ENCODE data around the gene NKIRAS2.

NKIRAS2 gene

GRCh38 chr17:42059815-42060214, 39.9 kb downstream of the NKIRAS2 start:
- no peak for DNase-seq (ENCODE audit: low read depth)
- TF ChIP-seq, protein P1, sequence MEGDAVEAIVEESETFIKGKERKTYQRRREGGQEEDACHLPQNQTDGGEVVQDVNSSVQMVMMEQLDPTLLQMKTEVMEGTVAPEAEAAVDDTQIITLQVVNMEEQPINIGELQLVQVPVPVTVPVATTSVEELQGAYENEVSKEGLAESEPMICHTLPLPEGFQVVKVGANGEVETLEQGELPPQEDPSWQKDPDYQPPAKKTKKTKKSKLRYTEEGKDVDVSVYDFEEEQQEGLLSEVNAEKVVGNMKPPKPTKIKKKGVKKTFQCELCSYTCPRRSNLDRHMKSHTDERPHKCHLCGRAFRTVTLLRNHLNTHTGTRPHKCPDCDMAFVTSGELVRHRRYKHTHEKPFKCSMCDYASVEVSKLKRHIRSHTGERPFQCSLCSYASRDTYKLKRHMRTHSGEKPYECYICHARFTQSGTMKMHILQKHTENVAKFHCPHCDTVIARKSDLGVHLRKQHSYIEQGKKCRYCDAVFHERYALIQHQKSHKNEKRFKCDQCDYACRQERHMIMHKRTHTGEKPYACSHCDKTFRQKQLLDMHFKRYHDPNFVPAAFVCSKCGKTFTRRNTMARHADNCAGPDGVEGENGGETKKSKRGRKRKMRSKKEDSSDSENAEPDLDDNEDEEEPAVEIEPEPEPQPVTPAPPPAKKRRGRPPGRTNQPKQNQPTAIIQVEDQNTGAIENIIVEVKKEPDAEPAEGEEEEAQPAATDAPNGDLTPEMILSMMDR (IDR thresholded peaks at IDR 0.05; ENCODE audit: control insufficient read depth, insufficient read depth, low read depth, low read length, missing control alignments) = no peak

DNA sequence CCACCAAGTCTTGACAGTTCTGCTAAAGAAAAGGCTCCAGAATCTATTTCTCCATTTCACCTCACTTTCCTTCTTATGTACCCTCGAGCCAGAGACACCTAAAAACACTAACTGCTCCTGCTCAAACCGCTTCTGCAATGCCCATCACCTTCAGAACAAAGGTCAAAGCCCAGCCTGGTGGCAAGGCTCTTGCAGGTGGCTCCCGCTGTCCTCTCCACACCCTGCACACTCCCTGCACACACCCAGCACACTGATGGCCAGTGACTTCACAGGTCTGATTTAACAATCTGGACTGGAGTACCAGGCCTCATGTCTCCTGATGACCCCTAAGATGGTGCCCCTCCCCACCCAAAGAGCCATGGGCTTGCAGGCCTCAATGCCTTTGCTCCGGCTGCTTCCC, 40.3 kb downstream of the NKIRAS2 start:
- DNase-seq (ENCODE audit: low read depth) = no peak
- no peak overlapping the region for H3K4me3 ChIP-seq (ENCODE audit: control insufficient read depth, low read depth, low read length)
- TF ChIP-seq, protein P1 (IDR thresholded peaks at IDR 0.05; ENCODE audit: control insufficient read depth, insufficient read depth, low read depth, low read length, missing control alignments) = no peak

More at GRCh38 chr17:42059815-42060214, 39.9 kb downstream of the NKIRAS2 start:
- no peak overlapping the region for H3K4me3 ChIP-seq (ENCODE audit: control insufficient read depth, low read depth, low read length)

DNA sequence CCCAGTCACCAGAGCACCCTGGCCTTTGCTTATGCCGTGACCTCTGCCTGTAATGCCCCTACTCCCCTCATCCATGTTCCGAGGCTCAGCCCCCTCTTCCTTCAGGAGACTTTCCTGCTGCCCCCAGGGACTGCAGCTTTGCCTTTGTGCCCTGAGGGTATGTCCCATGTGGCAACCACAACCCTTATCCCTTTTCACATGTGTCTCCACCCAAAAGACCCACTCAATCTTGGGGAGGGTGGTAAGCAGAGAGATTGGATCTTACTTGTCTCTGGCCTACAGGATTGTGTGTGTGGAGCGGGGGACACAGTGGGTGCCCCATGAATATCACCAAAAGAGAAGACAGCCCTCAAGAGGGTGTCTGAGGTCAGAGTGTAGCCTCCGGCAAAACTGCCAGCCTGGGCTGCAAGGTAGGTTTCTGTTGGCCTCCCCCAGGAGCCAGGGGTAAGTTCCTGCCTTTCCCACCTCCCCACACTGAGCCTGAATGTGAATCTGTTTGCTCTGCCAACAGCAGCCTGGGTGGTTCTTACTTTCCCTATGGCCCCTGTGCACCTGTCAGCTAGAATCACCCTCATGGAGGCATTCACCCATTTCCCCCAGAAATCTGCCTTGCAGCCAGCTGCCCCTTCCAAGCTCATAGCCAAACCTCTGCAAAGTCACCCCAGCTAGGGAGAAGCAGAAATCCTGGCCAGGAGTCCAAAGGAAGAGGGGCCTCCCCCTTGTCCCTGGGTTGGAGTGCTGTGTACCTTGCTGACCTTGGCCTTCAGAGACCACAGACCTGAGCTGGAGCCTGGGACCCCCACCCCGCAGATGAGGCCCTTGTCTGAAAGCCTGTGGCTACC, 42.0 kb downstream of the NKIRAS2 start:
- TF ChIP-seq, protein P1 (IDR thresholded peaks at IDR 0.05; ENCODE audit: control insufficient read depth, insufficient read depth, low read depth, low read length, missing control alignments) = no peak
- no peak overlapping the region for H3K4me3 ChIP-seq (ENCODE audit: control insufficient read depth, low read depth, low read length)
- DNase-seq (ENCODE audit: low read depth) = no peak

GRCh38 chr17:42062681-42063080, 42.8 kb downstream of the NKIRAS2 start:
- TF ChIP-seq, protein P1 (IDR thresholded peaks at IDR 0.05; ENCODE audit: control insufficient read depth, insufficient read depth, low read depth, low read length, missing control alignments) = no peak
- H3K4me3 ChIP-seq (ENCODE audit: control insufficient read depth, low read depth, low read length) = no peak overlapping the region
- no peak for DNase-seq (ENCODE audit: low read depth)

- DNase-seq (ENCODE audit: low read depth) = no peak
- no peak overlapping the region for H3K4me3 ChIP-seq (ENCODE audit: control insufficient read depth, low read depth, low read length)
- TF ChIP-seq, protein P1 (IDR thresholded peaks at IDR 0.05; ENCODE audit: control insufficient read depth, insufficient read depth, low read depth, low read length, missing control alignments) = no peak
Observed at GRCh38 chr17:42065201-42065600, 45.3 kb downstream of the NKIRAS2 start.

- H3K4me3 ChIP-seq (ENCODE audit: control insufficient read depth, low read depth, low read length) = no peak overlapping the region
- DNase-seq (ENCODE audit: low read depth) = no peak
- TF ChIP-seq, protein P1 (IDR thresholded peaks at IDR 0.05; ENCODE audit: control insufficient read depth, insufficient read depth, low read depth, low read length, missing control alignments) = peak; percentile 90
Observed at GRCh38 chr17:42067371-42068091, 47.6 kb downstream of the NKIRAS2 start.
